Endodermal cell (in vitro differentiated cells): ENCODE results near the gene SYNE2. TPM values are rescaled to one million over a fixed set of nuclear protein-coding genes. Genes with fewer than 3 reads are reported as not detected.

Experiments used
- DNase-seq: peaks from one replicate; pipeline ENCODE4 v3.0.0-alpha.2; 2017
- H3K27ac ChIP-seq: 2 replicates; pipeline ENCODE4 v1.5.1; 2013; ENCODE audit warnings: mild to moderate bottlenecking, low read depth, low read length, moderate library complexity
- H3K27me3 ChIP-seq: 2 replicates; pipeline ENCODE4 v1.6.1; 2013; ENCODE audit warnings: mild to moderate bottlenecking, low read length, moderate library complexity; ENCODE audit not compliant: insufficient read depth, control insufficient read depth, poor library complexity, severe bottlenecking
- H3K36me3 ChIP-seq: 2 replicates; pipeline ENCODE4 v1.7.0; 2013; ENCODE audit warnings: mild to moderate bottlenecking, low read length, moderate library complexity; ENCODE audit not compliant: control insufficient read depth, insufficient read depth
- H3K4me1 ChIP-seq: one replicate; pipeline ENCODE4 v1.7.0; 2013; ENCODE audit warnings: low read length; ENCODE audit not compliant: control insufficient read depth, insufficient read depth
- H3K4me3 ChIP-seq: 2 replicates; pipeline ENCODE4 v1.5.1; 2013; ENCODE audit warnings: mild to moderate bottlenecking, low read length, moderate library complexity
- H3K9ac ChIP-seq: 2 replicates; pipeline ENCODE4 v1.6.1; 2013; ENCODE audit warnings: mild to moderate bottlenecking, low read length, moderate library complexity; ENCODE audit not compliant: poor library complexity, severe bottlenecking; ENCODE audit errors: extremely low read depth
- H3K9me3 ChIP-seq: 2 replicates; pipeline ENCODE4 v1.6.1; 2013; ENCODE audit warnings: mild to moderate bottlenecking, low read length, moderate library complexity; ENCODE audit not compliant: control insufficient read depth
- H3K27ac Mint-ChIP-seq: 2 replicates; pipeline ENCODE4 v1.8.0; 2020; ENCODE audit warnings: mixed read lengths
- H3K27me3 Mint-ChIP-seq: 2 replicates; pipeline ENCODE4 v1.8.0; 2021; ENCODE audit warnings: mild to moderate bottlenecking, mixed read lengths; ENCODE audit not compliant: insufficient read depth
- H3K36me3 Mint-ChIP-seq: 2 replicates; pipeline ENCODE4 v1.8.0; 2020; ENCODE audit warnings: low read depth, mixed read lengths
- H3K4me1 Mint-ChIP-seq: 2 replicates; pipeline ENCODE4 v1.8.0; 2020; ENCODE audit warnings: mixed read lengths
- H3K4me3 Mint-ChIP-seq: 2 replicates; pipeline ENCODE4 v1.8.0; 2020; ENCODE audit warnings: mild to moderate bottlenecking, moderate library complexity, mixed read lengths
- H3K9me3 Mint-ChIP-seq: 2 replicates; pipeline ENCODE4 v1.8.0; 2020; ENCODE audit warnings: mild to moderate bottlenecking, mixed read lengths
- WGBS, 2 experiments: methylation state at CpG; one replicate each; pipeline versions ENCODE4 v1.1.5 to v1.1.7; 2013; ENCODE audit warnings: missing lambda C conversion rate in 2 of 2, mixed read lengths in 1 of 2; ENCODE audit not compliant: insufficient coverage in 1 of 2, insufficient read length in 1 of 2; 5-methylcytosine and 5-hydroxymethylcytosine counted together
- total RNA-seq, 2 donors: library from RNA; stranded (reverse); fragmentation: NEBNext Ultra II Directional in 1 of 2; extraction: Animal tissue kit (Norgen Biotek cat#: 25700) in 1 of 2; gene quantifications; 2 replicates in 1 of 2; 3 replicates in 1 of 2; pipeline ENCODE4 v1.2.1, GENCODE V29; 2021
- TF ChIP-seq, protein P1 (sequence below): fragments of 200-600 bp; sonication (generic); conservative IDR thresholded peaks from 2 replicates; pipeline ENCODE4 v1.5.0; 2021; ENCODE audit warnings: antibody characterized with exemption, mild to moderate bottlenecking

The SYNE2 gene
- total RNA-seq, 2 donors from 2014 or later, result 65.8 to 70.0 TPM

DNA sequence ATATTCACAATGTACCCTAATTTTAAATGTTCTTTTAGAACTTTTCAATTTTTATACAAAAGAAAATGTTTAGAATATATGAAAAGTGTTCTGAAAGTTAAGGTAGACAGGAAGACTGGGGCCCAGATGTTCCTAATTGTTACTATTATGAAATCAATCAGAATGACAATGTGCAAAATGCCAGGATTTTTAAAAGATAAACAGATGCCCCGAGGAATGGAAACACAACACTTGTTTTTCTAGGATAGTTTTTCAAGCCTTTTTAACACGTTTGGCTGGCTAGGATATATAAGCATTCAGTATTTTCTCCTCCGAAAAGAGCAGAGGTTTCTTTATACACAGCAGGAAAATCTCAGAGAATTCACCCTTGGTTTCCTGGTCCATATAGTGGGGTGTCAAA lies 334.5 kb downstream of the SYNE2 start:
- Histone ChIP-seq H3K36me3 (peaks cover 44% of the 10 kb centered on the region), H3K4me3 (peak overlapping the region; percentile 91), H3K9me3 (peaks cover 11% of the 10 kb centered on the region), H3K4me1 (no peaks in the 10 kb centered on the region), H3K27me3 (no peaks in the 10 kb centered on the region), H3K9ac (peak overlapping the region; percentile 83), H3K27ac (no peak overlapping the region)
- H3K36me3 Mint-ChIP-seq, result peaks cover 60% of the 10 kb centered on the region
- no peak overlapping the region for H3K27ac Mint-ChIP-seq
- DNase-seq, result no peak
- H3K9me3 Mint-ChIP-seq, result peaks cover 27% of the 10 kb centered on the region
- 9 to 56% methylated on average over 2 to 3 of the region's 3 CpGs for WGBS, 2 experiments
- peaks cover 21% of the 10 kb centered on the region for H3K4me1 Mint-ChIP-seq
- H3K4me3 Mint-ChIP-seq, result peak overlapping the region; percentile 75
- no peaks in the 10 kb centered on the region for H3K27me3 Mint-ChIP-seq
- TF ChIP-seq, protein P1, sequence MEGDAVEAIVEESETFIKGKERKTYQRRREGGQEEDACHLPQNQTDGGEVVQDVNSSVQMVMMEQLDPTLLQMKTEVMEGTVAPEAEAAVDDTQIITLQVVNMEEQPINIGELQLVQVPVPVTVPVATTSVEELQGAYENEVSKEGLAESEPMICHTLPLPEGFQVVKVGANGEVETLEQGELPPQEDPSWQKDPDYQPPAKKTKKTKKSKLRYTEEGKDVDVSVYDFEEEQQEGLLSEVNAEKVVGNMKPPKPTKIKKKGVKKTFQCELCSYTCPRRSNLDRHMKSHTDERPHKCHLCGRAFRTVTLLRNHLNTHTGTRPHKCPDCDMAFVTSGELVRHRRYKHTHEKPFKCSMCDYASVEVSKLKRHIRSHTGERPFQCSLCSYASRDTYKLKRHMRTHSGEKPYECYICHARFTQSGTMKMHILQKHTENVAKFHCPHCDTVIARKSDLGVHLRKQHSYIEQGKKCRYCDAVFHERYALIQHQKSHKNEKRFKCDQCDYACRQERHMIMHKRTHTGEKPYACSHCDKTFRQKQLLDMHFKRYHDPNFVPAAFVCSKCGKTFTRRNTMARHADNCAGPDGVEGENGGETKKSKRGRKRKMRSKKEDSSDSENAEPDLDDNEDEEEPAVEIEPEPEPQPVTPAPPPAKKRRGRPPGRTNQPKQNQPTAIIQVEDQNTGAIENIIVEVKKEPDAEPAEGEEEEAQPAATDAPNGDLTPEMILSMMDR, result no peak

DNA sequence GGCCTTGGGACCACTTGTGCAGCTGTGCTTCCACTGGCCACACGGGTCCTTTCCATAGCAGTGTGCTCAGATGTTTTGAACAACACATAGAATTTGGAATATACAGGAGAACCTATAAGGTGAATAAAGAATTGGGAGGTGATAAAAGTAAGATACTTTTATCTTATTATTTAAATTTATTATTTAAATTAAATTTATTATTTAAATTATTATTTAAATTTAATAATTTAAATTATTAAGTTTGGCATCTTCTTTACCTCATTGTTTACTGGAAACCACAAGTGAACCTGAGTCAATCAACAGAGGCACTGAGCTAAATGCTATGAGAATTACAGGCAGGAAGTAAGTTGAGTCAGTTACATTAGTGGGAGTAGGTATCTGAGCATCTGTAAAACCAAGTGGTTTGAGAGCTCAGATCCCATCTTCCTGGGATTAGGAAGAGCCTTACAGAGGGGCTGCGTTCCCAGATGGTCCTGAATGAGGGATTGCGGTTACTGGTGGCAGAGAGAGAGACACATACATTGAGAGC lies 338.2 kb downstream of the SYNE2 start:
- no peaks in the 10 kb centered on the region for H3K27me3 Mint-ChIP-seq
- peaks cover 51% of the 10 kb centered on the region for H3K36me3 Mint-ChIP-seq
- peaks cover 1% of the 10 kb centered on the region for H3K9me3 Mint-ChIP-seq
- DNase-seq, result no peak
- Histone ChIP-seq H3K4me1 (no peaks in the 10 kb centered on the region), H3K9me3 (no peaks in the 10 kb centered on the region), H3K4me3 (no peak overlapping the region), H3K36me3 (peaks cover 37% of the 10 kb centered on the region), H3K27me3 (no peaks in the 10 kb centered on the region), H3K9ac (no peak overlapping the region), H3K27ac (no peak overlapping the region)
- WGBS, 2 experiments, result 95 to 100% methylated on average over 2 to 3 of the region's 3 CpGs
- no peak overlapping the region for H3K4me3 Mint-ChIP-seq
- H3K4me1 Mint-ChIP-seq, result peaks cover 42% of the 10 kb centered on the region
- TF ChIP-seq, protein P1, result peak; percentile 32
- H3K27ac Mint-ChIP-seq, result peak overlapping the region; percentile 9

DNA sequence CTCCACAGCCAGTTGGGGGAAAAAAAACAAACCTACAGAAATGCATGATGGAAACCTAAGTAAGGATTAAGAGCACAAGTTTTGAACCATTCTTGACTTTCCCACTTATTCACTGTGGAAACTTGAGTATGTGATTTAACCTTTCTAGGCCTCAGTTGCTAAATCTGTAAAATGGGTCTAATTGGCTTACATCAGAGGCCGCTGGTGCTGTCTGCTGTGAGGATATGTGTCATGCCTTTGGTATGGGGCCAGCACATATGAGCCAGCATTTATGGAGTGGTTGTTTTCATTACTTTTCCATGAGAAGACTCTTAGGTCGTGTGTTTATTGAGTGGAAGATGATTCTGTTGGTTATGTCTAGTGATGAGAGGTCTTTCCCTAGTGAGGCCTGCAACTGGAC lies 339.0 kb downstream of the SYNE2 start:
- no peak overlapping the region for H3K4me3 ChIP-seq
- Mint-ChIP-seq H3K4me3 (no peak overlapping the region), H3K4me1 (peaks cover 44% of the 10 kb centered on the region), H3K9me3 (no peaks in the 10 kb centered on the region), H3K36me3 (peaks cover 51% of the 10 kb centered on the region), H3K27me3 (no peaks in the 10 kb centered on the region), H3K27ac (no peak overlapping the region)
- H3K36me3 ChIP-seq, result peaks cover 37% of the 10 kb centered on the region
- no peaks in the 10 kb centered on the region for H3K27me3 ChIP-seq
- no peaks in the 10 kb centered on the region for H3K4me1 ChIP-seq
- H3K27ac ChIP-seq, result no peak overlapping the region
- H3K9ac ChIP-seq, result no peak overlapping the region
- no peak for DNase-seq
- 86 to 88% methylated on average over 2 of the region's 2 CpGs for WGBS, 2 experiments
- TF ChIP-seq, protein P1, result no peak
- no peaks in the 10 kb centered on the region for H3K9me3 ChIP-seq
